AG04450 (cell line): Measurements from ENCODE around the gene EPHB2. TPM values are rescaled to one million over a fixed set of nuclear protein-coding genes. Genes with fewer than 3 reads are reported as not detected.

Experiments used
- CTCF ChIA-PET: fragments of 300-600, 350-600 bp; formaldehyde crosslinking; extraction: SDS; loops from one replicate; lab custom pipeline; 2022; ENCODE audit warnings: antibody characterized with exemption, inconsistent platforms; lab: Charles Lee
- POLR2A ChIA-PET: fragments of 350-600 bp; formaldehyde crosslinking; extraction: SDS; loops from one replicate; lab custom pipeline; 2021; ENCODE audit warnings: antibody characterized with exemption, inconsistent platforms; lab: Yijun Ruan, JAX
- DNase-seq: peaks from one replicate; pipeline ENCODE4 v3.0.0-alpha.2; 2011; ENCODE audit warnings: low read depth, low spot score
- H3K27ac ChIP-seq: one replicate; pipeline ENCODE4 v1.5.1; 2012; ENCODE audit warnings: low read depth, low read length, control low read depth
- H3K27me3 ChIP-seq: one replicate; pipeline ENCODE4 v1.6.0; 2012; ENCODE audit warnings: low read length; ENCODE audit not compliant: control insufficient read depth, insufficient read depth
- H3K4me3 ChIP-seq: 2 replicates; pipeline ENCODE4 v1.5.1; 2011; ENCODE audit warnings: mild to moderate bottlenecking, low read depth, low read length, control low read depth
- H3K9me3 ChIP-seq: 2 replicates; pipeline ENCODE4 v1.5.1; 2012; ENCODE audit warnings: low read length; ENCODE audit not compliant: control insufficient read depth, insufficient read depth
- CTCF ChIP-seq: IDR thresholded peaks from 2 replicates; pipeline ENCODE4 v1.5.1; 2011; ENCODE audit warnings: low read depth, low read length, control low read depth, inconsistent platforms
- polyA plus RNA-seq: library from polyadenylated mRNA; depleted of rRNA; stranded (reverse); fragments of >200 nt; gene quantifications from 2 replicates; pipeline ENCODE4 v1.2.3, GENCODE V29; 2011

The EPHB2 gene
- polyA plus RNA-seq, 1 experiment, result 30.9 TPM

GRCh38 chr1:22952694-22953056 is 242.0 kb downstream of the EPHB2 start:
- CTCF ChIA-PET, result no interaction called here
- H3K27me3 ChIP-seq, result peaks cover 58% of the 10 kb centered on the region
- H3K9me3 ChIP-seq, result peaks cover 3% of the 10 kb centered on the region; the same call in 1 of the 2 replicates
- no peak overlapping the region for H3K4me3 ChIP-seq
- DNase-seq, result no peak
- no peak overlapping the region for H3K27ac ChIP-seq
- POLR2A ChIA-PET, result no interaction called here
- no peak for TF ChIP-seq CTCF

- no peak overlapping the region for H3K4me3 ChIP-seq
- no peak for TF ChIP-seq CTCF
- peaks cover 58% of the 10 kb centered on the region for H3K27me3 ChIP-seq
- ChIA-PET POLR2A (no interaction called here), CTCF (interaction anchor here (0.6 kb wide), 1 partner anchor 39 kb away, joined by 3 read pairs; no protein-coding TSS in a partner anchor)
- H3K27ac ChIP-seq, result no peak overlapping the region
- no peak for DNase-seq
- H3K9me3 ChIP-seq, result peaks cover 3% of the 10 kb centered on the region; the same call in 1 of the 2 replicates
Measured at GRCh38 chr1:22953057-22953739, 242.6 kb downstream of the EPHB2 start.

- ChIA-PET CTCF (no interaction called here), POLR2A (no interaction called here)
- no peak overlapping the region for H3K4me3 ChIP-seq
- H3K9me3 ChIP-seq, result peaks cover 3% of the 10 kb centered on the region; the same call in 1 of the 2 replicates
- no peak for TF ChIP-seq CTCF
- H3K27ac ChIP-seq, result no peak overlapping the region
- no peak for DNase-seq
- peaks cover 52% of the 10 kb centered on the region for H3K27me3 ChIP-seq
Measured at GRCh38 chr1:22953740-22954141, 243.1 kb downstream of the EPHB2 start.

GRCh38 chr1:22955146-22955545 is 244.5 kb downstream of the EPHB2 start:
- DNase-seq, result no peak
- no peak for TF ChIP-seq CTCF
- Histone ChIP-seq H3K9me3 (peaks cover 3% of the 10 kb centered on the region; the same call in 1 of the 2 replicates), H3K27me3 (peaks cover 54% of the 10 kb centered on the region), H3K4me3 (no peak overlapping the region), H3K27ac (no peak overlapping the region)
- ChIA-PET POLR2A (no interaction called here), CTCF (no interaction called here)

- ChIA-PET POLR2A (no interaction called here), CTCF (interaction anchor here (0.5 to 1.7 kb wide), 2 partner anchors 7 to 333 kb away, joined by 3 to 4 read pairs; no protein-coding TSS in a partner anchor)
- DNase-seq, result no peak
- Histone ChIP-seq H3K4me3 (no peak overlapping the region), H3K9me3 (peaks cover 3% of the 10 kb centered on the region; the same call in 1 of the 2 replicates), H3K27me3 (peaks cover 46% of the 10 kb centered on the region), H3K27ac (no peak overlapping the region)
- no peak for TF ChIP-seq CTCF
Measured at GRCh38 chr1:22957066-22957465, 246.4 kb downstream of the EPHB2 start.
